OCI-LY7 (cell line): Measurements from ENCODE around the gene TXNL4B.

Source experiments
- CTCF ChIP-seq: fragments of 200-600 bp; sonication (generic); conservative IDR thresholded peaks from 2 replicates; pipeline ENCODE4 v1.5.1; 2014; ENCODE audit warnings: mild to moderate bottlenecking, antibody characterized with exemption, low read length, moderate library complexity, mixed read lengths
- EZH2phosphoT487 ChIP-seq: fragments of 200-600 bp; sonication (generic); IDR thresholded peaks from 2 replicates; pipeline ENCODE4 v1.6.1; 2018; ENCODE audit warnings: low read depth, borderline replicate concordance, mild to moderate bottlenecking, mixed run types, antibody characterized with exemption, low read length, moderate library complexity, mixed read lengths

GRCh38 chr16:72101195-72101594 is 7.8 kb upstream of the TXNL4B start:
- no peak for TF ChIP-seq CTCF
- no peak for TF ChIP-seq EZH2phosphoT487
